ENCODE measurements around the gene MRTO4. TPM values are rescaled to one million over a fixed set of nuclear protein-coding genes. Genes with fewer than 3 reads are reported as not detected.

MRTO4 gene
- 10 to 100 TPM in 2 of 3 donors, 1 to 10 TPM in 1; 9.7 to 15.8 (median 13.5) TPM for total RNA-seq
- 17.7 TPM for total RNA-seq (2013)

DNA sequence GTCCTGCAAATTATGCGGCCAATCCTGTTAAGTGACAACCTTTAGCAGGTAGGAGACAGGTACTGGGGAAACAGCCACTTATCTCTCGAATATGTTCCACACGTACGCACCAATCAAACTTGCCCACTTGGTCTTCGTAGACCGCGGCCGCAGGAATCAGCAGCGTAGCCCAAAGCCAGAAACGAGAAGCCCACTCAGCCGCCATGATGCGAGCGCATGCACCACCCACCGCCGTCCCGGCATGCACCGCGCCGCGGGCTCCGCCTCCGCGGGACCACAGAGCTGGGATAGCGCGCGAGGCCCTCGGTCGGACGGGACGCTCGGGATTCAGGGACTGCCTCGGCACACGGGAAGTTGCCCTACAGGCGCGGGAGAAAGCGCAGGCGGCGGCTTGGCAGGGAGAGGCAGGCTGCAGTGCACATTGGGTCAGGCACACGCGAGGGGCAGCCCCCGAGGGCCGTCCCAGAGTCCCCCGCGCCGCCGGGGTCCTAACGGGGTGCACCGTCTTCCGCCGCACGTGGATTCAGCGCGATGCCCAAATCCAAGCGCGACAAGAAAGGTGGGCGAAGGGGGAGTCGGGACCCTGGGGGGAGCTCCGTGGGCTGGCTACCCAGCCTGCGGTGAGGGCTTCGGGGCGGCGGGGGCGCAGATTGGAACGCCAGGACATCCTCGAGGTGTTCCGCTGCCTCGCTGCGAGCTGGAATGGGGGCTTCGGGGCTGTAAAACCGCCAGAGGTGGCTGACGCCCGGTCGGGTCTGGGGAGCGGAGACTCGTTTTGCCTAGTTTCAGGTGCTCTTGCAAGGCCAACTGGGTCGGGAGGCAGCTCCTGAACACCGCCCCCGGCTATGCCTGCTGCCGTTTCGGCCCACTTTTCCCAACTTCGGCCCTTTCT is at the start of gene MRTO4, which contains the start of gene EMC1:
MRTO4 (plus strand) TSS at position 501 of the 892 bp plus-strand sequence; CDS start at position 532, 31 bp downstream.
EMC1 (minus strand) TSS at position 220 of the 892 bp plus-strand sequence; CDS start at position 205, 15 bp downstream.
- Mint-ChIP-seq H3K27ac (peak within 1 kb of the TSS; percentile 90 to 95), H3K4me3 (peak within 1 kb of the TSS; percentile 95), H3K4me1 (peaks cover 25 to 32% of the 10 kb centered on the region in 2 donors), H3K36me3 (no peaks in the 10 kb centered on the region), H3K9me3 (no peaks in the 10 kb centered on the region), H3K27me3 (ENCODE audit: low read depth in 2 of 2) (no peaks in the 10 kb centered on the region)
- H3K27me3 ChIP-seq (ENCODE audit: control insufficient read depth, insufficient read depth, low read length), result no peaks in the 10 kb centered on the region
- peak within 1 kb of the TSS; percentile 75 for H3K4me3 ChIP-seq (ENCODE audit: low read length)
- DNase-seq (peak; percentile 92 to 93), ATAC-seq (peak; percentile 93 to 96 (median 95))
- H3K27ac ChIP-seq (ENCODE audit: low read length), result peak within 1 kb of the TSS; percentile 91
- H3K36me3 ChIP-seq (ENCODE audit: control insufficient read depth, insufficient read depth, low read length), result peaks cover 9% of the 10 kb centered on the region
- WGBS (ENCODE audit: insufficient coverage), result under 1% methylated on average over 81 of the region's 81 CpGs
- no peaks in the 10 kb centered on the region for H3K9me3 ChIP-seq (ENCODE audit: control insufficient read depth, insufficient read depth, low read length)
- TF ChIP-seq CTCF (IDR thresholded peaks at IDR 0.05), result no peak
- H3K4me1 ChIP-seq (ENCODE audit: control insufficient read depth, insufficient read depth, low read length), result peaks cover 26% of the 10 kb centered on the region
- intact Hi-C loops (cut with micrococcal nuclease), result loop anchor here (1.0 to 2.0 kb wide), 2 partner anchors 41 to 61 kb away; partner anchors contain the start of genes AKR7A2, SLC66A1 and UBR4

- no peak for TF ChIP-seq CTCF (IDR thresholded peaks at IDR 0.05)
- ATAC-seq, result peak in 1 of 3 donors; percentile 40
- WGBS (ENCODE audit: insufficient coverage), result 58% methylated on average over 3 of the region's 3 CpGs
- peaks cover 16% of the 10 kb centered on the region for H3K36me3 Mint-ChIP-seq
- H3K27ac ChIP-seq (ENCODE audit: low read length), result no peak overlapping the region
- intact Hi-C loops (cut with micrococcal nuclease), result no loop called here
- H3K9me3 Mint-ChIP-seq, result no peaks in the 10 kb centered on the region
- no peak overlapping the region for H3K4me3 Mint-ChIP-seq
- H3K36me3 ChIP-seq (ENCODE audit: control insufficient read depth, insufficient read depth, low read length), result peaks cover 33% of the 10 kb centered on the region
- H3K4me3 ChIP-seq (ENCODE audit: low read length), result no peak overlapping the region
- peaks cover 3% of the 10 kb centered on the region for H3K4me1 ChIP-seq (ENCODE audit: control insufficient read depth, insufficient read depth, low read length)
- peak in 1 of 2 donors; percentile 38 for DNase-seq
- H3K4me1 Mint-ChIP-seq, result peaks cover 36 to 40% of the 10 kb centered on the region in 2 donors
- no peaks in the 10 kb centered on the region for H3K27me3 Mint-ChIP-seq (ENCODE audit: low read depth in 2 of 2)
- no peaks in the 10 kb centered on the region for H3K27me3 ChIP-seq (ENCODE audit: control insufficient read depth, insufficient read depth, low read length)
- no peaks in the 10 kb centered on the region for H3K9me3 ChIP-seq (ENCODE audit: control insufficient read depth, insufficient read depth, low read length)
- peak overlapping the region in 1 of 2 donors; percentile 67 for H3K27ac Mint-ChIP-seq
Measured at GRCh38 chr1:19202396-19202795, 49.2 kb upstream of the MRTO4 start.

GRCh38 chr1:19203440-19203839 is 48.2 kb upstream of the MRTO4 start:
- intact Hi-C loops (cut with micrococcal nuclease), result no loop called here

More at GRCh38 chr1:19203440-19203839, 48.2 kb upstream of the MRTO4 start:
- Mint-ChIP-seq H3K27me3 (ENCODE audit: low read depth in 2 of 2) (no peaks in the 10 kb centered on the region), H3K4me1 (peaks cover 36 to 45% of the 10 kb centered on the region in 2 donors), H3K4me3 (no peak overlapping the region), H3K9me3 (no peaks in the 10 kb centered on the region), H3K27ac (no peak overlapping the region), H3K36me3 (peaks cover 12% of the 10 kb centered on the region)
- Histone ChIP-seq H3K4me1 (ENCODE audit: control insufficient read depth, insufficient read depth, low read length) (peaks cover 3% of the 10 kb centered on the region), H3K27me3 (ENCODE audit: control insufficient read depth, insufficient read depth, low read length) (no peaks in the 10 kb centered on the region), H3K9me3 (ENCODE audit: control insufficient read depth, insufficient read depth, low read length) (no peaks in the 10 kb centered on the region), H3K4me3 (ENCODE audit: low read length) (no peak overlapping the region), H3K27ac (ENCODE audit: low read length) (no peak overlapping the region), H3K36me3 (ENCODE audit: control insufficient read depth, insufficient read depth, low read length) (peaks cover 23% of the 10 kb centered on the region)
- TF ChIP-seq CTCF (IDR thresholded peaks at IDR 0.05), result no peak
- DNase-seq (no peak), ATAC-seq (no peak)
- WGBS (ENCODE audit: insufficient coverage), result 94% methylated on average over 1 of the region's 2 CpGs

All from natural killer cell (primary cell).